HCT116 (cell line): ENCODE results near the gene PTBP3. TPM values are rescaled to one million over a fixed set of nuclear protein-coding genes. Genes with fewer than 3 reads are reported as not detected.
A peak's percentile ranks its signal among the peaks of the same experiment; 100 is the strongest.

Source experiments
- ATAC-seq: fragments of 200-7000 bp; cut with Tn5 transposase; 2 replicates; pipeline ENCODE4 v1.9.1; 2020; ENCODE audit warnings: mild to moderate bottlenecking, moderate library complexity
- BruUV-seq: library from RNA; stranded (reverse); fragments of 400-500 nt; replicated peaks from 2 replicates; lab custom pipeline; 2021; lab: Mats Ljungman, UMichigan
- CTCF ChIA-PET: fragments of 300-600 bp; sonication (Branson Sonifier 250); formaldehyde crosslinking; loops from one replicate; lab custom pipeline; 2021; ENCODE audit warnings: antibody characterized with exemption; lab: Charles Lee
- POLR2A ChIA-PET: fragments of 300-600, 350-600 bp; sonication (Branson Sonifier 250); formaldehyde crosslinking; loops from one replicate; lab custom pipeline; 2021; ENCODE audit warnings: antibody characterized with exemption; lab: Charles Lee
- RAD21 ChIA-PET, 2 experiments: fragments of 300-600 bp; sonication (Branson Sonifier 250); formaldehyde crosslinking; loops; one replicate each; lab custom pipeline; 2023; ENCODE audit warnings: low total read pairs in 2 of 2; ENCODE audit not compliant: uncharacterized antibody in 2 of 2, unreplicated experiment in 2 of 2, low non-redundant PET in 1 of 2; lab: Charles Lee
- DNase-seq: peaks from one replicate; pipeline ENCODE4 v3.0.0-alpha.2; 2010; ENCODE audit warnings: low read depth, low spot score
- H2AFZ ChIP-seq: fragments of 200-600 bp; shearing (Covaris generic), sonication (generic); 2 replicates; pipeline ENCODE4 v1.6.1; 2017; ENCODE audit warnings: low read depth, mixed run types, mixed read lengths, antibody characterized with exemption, low read length; ENCODE audit not compliant: poor library complexity, severe bottlenecking
- H3K27ac ChIP-seq: 2 replicates; pipeline ENCODE4 v1.5.1; 2012; ENCODE audit warnings: low read depth, low read length
- H3K27me3 ChIP-seq: fragments of 200-600 bp; sonication (generic); 2 replicates; pipeline ENCODE4 v1.6.1; 2016; ENCODE audit warnings: mixed run types, low read length, mixed read lengths; ENCODE audit not compliant: insufficient read depth
- H3K36me3 ChIP-seq, 2 experiments: fragments of 200-500 bp in 1 of 2; fragments of 200-600 bp in 1 of 2; sonication (Bioruptor generic) in 1 of 2; sonication (generic) in 1 of 2; 2 replicates each; pipeline versions ENCODE4 v1.5.1 to v1.6.1; 2014 to 2016; ENCODE audit warnings: low read length in 2 of 2, inconsistent platforms in 1 of 2, mixed read lengths in 1 of 2, mixed run types in 1 of 2; ENCODE audit not compliant: insufficient read depth in 2 of 2, control insufficient read depth in 1 of 2
- H3K4me1 ChIP-seq, 2 experiments: fragments of 200-600 bp in 1 of 2; sonication (generic) in 1 of 2; 2 replicates each; pipeline versions ENCODE4 v1.5.1 to v1.6.1; 2012 to 2017; ENCODE audit warnings: low read length in 2 of 2, inconsistent platforms in 1 of 2, mild to moderate bottlenecking in 1 of 2, mixed read lengths in 1 of 2, mixed run types in 1 of 2, moderate library complexity in 1 of 2; ENCODE audit not compliant: insufficient read depth in 2 of 2, control insufficient read depth in 1 of 2
- H3K4me2 ChIP-seq: fragments of 200-600 bp; sonication (generic); 2 replicates; pipeline ENCODE4 v1.6.1; 2017; ENCODE audit warnings: mixed run types, low read length, mixed read lengths
- H3K4me3 ChIP-seq, 2 experiments: fragments of 200-600 bp in 1 of 2; sonication (generic) in 1 of 2; replicated peaks in 1 of 2; 2 replicates each; pipeline ENCODE4 v1.5.1; 2011 to 2016; ENCODE audit warnings: low read length in 2 of 2, control low read depth in 1 of 2, low read depth in 1 of 2, mild to moderate bottlenecking in 1 of 2, mixed read lengths in 1 of 2, mixed run types in 1 of 2
- H3K79me2 ChIP-seq: fragments of 200-600 bp; sonication (generic); 2 replicates; pipeline ENCODE4 v1.6.1; 2017; ENCODE audit warnings: mild to moderate bottlenecking, mixed run types, low read length, moderate library complexity, mixed read lengths; ENCODE audit not compliant: insufficient read depth
- H3K9ac ChIP-seq: fragments of 200-600 bp; sonication (generic); 2 replicates; pipeline ENCODE4 v1.6.1; 2016; ENCODE audit warnings: low read length, mixed read lengths
- H3K9me2 ChIP-seq: fragments of 200-600 bp; sonication (generic), shearing (Covaris generic); 2 replicates; pipeline ENCODE4 v1.6.1; 2017; ENCODE audit warnings: mixed run types, mild to moderate bottlenecking, moderate library complexity; ENCODE audit not compliant: insufficient read depth
- H3K9me3 ChIP-seq, 2 experiments: fragments of 200-500 bp in 1 of 2; fragments of 200-600 bp in 1 of 2; sonication (Bioruptor generic) in 1 of 2; sonication (generic) in 1 of 2; 2 replicates each; pipeline ENCODE4 v1.6.1; 2014 to 2017; ENCODE audit warnings: low read length in 2 of 2, mixed read lengths in 2 of 2, inconsistent platforms in 1 of 2, low read depth in 1 of 2, mild to moderate bottlenecking in 1 of 2, mixed run types in 1 of 2, moderate library complexity in 1 of 2; ENCODE audit not compliant: control insufficient read depth in 1 of 2, insufficient read depth in 1 of 2
- H4K20me1 ChIP-seq: fragments of 200-600 bp; sonication (generic), shearing (Covaris generic); 2 replicates; pipeline ENCODE4 v1.6.1; 2017; ENCODE audit warnings: mixed run types, mild to moderate bottlenecking, moderate library complexity; ENCODE audit not compliant: insufficient read depth
- CBX3 ChIP-seq: IDR thresholded peaks from 2 replicates; pipeline ENCODE4 v1.6.1; 2012; ENCODE audit warnings: low read depth
- EZH2phosphoT487 ChIP-seq: fragments of 200-600 bp; IDR thresholded peaks from 2 replicates; pipeline ENCODE4 v1.6.1; 2018; ENCODE audit warnings: antibody characterized with exemption, borderline replicate concordance
- SRF ChIP-seq: IDR thresholded peaks from 2 replicates; pipeline ENCODE4 v1.6.1; 2012; ENCODE audit warnings: low read depth
- TCF7L2 ChIP-seq: IDR thresholded peaks from 2 replicates; pipeline ENCODE4 v1.7.0; 2011; ENCODE audit warnings: borderline replicate concordance, inconsistent platforms; ENCODE audit not compliant: insufficient read depth, insufficient read length; ENCODE audit errors: extremely low read depth
- intact Hi-C: fragments of 100-400 bp; cut with micrococcal nuclease; formaldehyde crosslinking; loops from 2 replicates; pipeline ENCODE4 v1.10.0; 2022
- total RNA-seq: library from RNA; stranded (reverse); gene quantifications from one replicate; pipeline ENCODE4 v1.2.1, GENCODE V29; 2021; ENCODE audit not compliant: unreplicated experiment

Gene PTBP3
- total RNA-seq, 1 experiment from 2014 or later: 102 TPM

- no peaks in the 10 kb centered on the region for H3K79me2 ChIP-seq
- no peak overlapping the region for H3K9ac ChIP-seq
- H3K4me3 ChIP-seq: no peak overlapping the region
- POLR2A ChIA-PET: no interaction called here
- no TSS peak for BruUV-seq
- no peaks in the 10 kb centered on the region for H3K27me3 ChIP-seq
- ATAC-seq: peak; percentile 46
- H3K27ac ChIP-seq: no peak overlapping the region
- intact Hi-C loops: no loop called here
- no peaks in the 10 kb centered on the region for H3K36me3 ChIP-seq
- H3K4me2 ChIP-seq: peak overlapping the region; percentile 1; the same call in 1 of the 2 replicates
- no peak overlapping the region for H2AFZ ChIP-seq
- no peaks in the 10 kb centered on the region for H3K9me2 ChIP-seq
- RAD21 ChIA-PET: no interaction called here
- H4K20me1 ChIP-seq: no peaks in the 10 kb centered on the region
- CTCF ChIA-PET: no interaction called here
- TF ChIP-seq TCF7L2 (peak; percentile 42), CBX3 (no peak)
- TF ChIP-seq, all 23 proteins: peak for 1
- peaks cover 0 to 16% of the 10 kb centered on the region in 2 experiments; a peak in 2 of 4 replicates for H3K4me1 ChIP-seq
- H3K9me3 ChIP-seq: no peaks in the 10 kb centered on the region
- DNase-seq: no peak
Measured at GRCh38 chr9:112180387-112180881, 153.0 kb downstream of the PTBP3 start.

- Histone ChIP-seq H3K4me3 (no peak overlapping the region), H3K9me3 (no peaks in the 10 kb centered on the region), H3K9ac (no peak overlapping the region), H3K4me1 (peaks cover 0 to 19% of the 10 kb centered on the region in 2 experiments; a peak in 2 of 4 replicates), H3K79me2 (no peaks in the 10 kb centered on the region), H3K27ac (no peak overlapping the region), H4K20me1 (no peaks in the 10 kb centered on the region), H3K36me3 (no peaks in the 10 kb centered on the region), H3K27me3 (no peaks in the 10 kb centered on the region), H3K9me2 (no peaks in the 10 kb centered on the region), H2AFZ (no peak overlapping the region), H3K4me2 (no peak overlapping the region)
- DNase-seq (no peak), ATAC-seq (no peak)
- intact Hi-C loops: no loop called here
- TF ChIP-seq SRF (no peak), TCF7L2 (no peak), EZH2phosphoT487 (no peak)
- ChIA-PET CTCF (no interaction called here), RAD21 (no interaction called here), POLR2A (no interaction called here)
- BruUV-seq: no TSS peak
Measured at GRCh38 chr9:112179816-112180215, 153.6 kb downstream of the PTBP3 start.
